GM23338 (cell line): Measurements from ENCODE around the gene PROB1. TPM values are rescaled to one million over a fixed set of nuclear protein-coding genes. Genes with fewer than 3 reads are reported as not detected.

Experiments used
- ATAC-seq: fragments of 200-7000 bp; cut with Tn5 transposase; 3 replicates; pipeline ENCODE4 v1.9.1; 2020
- DNase-seq: peaks from one replicate; pipeline ENCODE4 v3.0.0-alpha.2; 2015; ENCODE audit warnings: low spot score
- H2AFZ ChIP-seq: fragments of 200-600 bp; sonication (generic); 2 replicates; pipeline ENCODE4 v1.8.0; 2016; ENCODE audit warnings: antibody characterized with exemption, mild to moderate bottlenecking, moderate library complexity
- H3F3A ChIP-seq: fragments of 200-600 bp; sonication (generic); replicated peaks from 2 replicates; pipeline ENCODE4 v1.8.0; 2017; ENCODE audit warnings: antibody characterized with exemption, mixed run types, low read depth
- H3K27ac ChIP-seq: fragments of 200-600 bp; sonication (generic); 2 replicates; pipeline ENCODE4 v1.6.1; 2016; ENCODE audit warnings: low read depth
- H3K27me3 ChIP-seq: fragments of 200-600 bp; sonication (generic); 2 replicates; pipeline ENCODE4 v1.8.0; 2016; ENCODE audit warnings: mild to moderate bottlenecking, mixed run types, moderate library complexity; ENCODE audit not compliant: insufficient read depth
- H3K36me3 ChIP-seq: fragments of 200-600 bp; sonication (generic); 2 replicates; pipeline ENCODE4 v1.8.0; 2016; ENCODE audit warnings: mild to moderate bottlenecking; ENCODE audit not compliant: insufficient read depth
- H3K4me1 ChIP-seq: fragments of 200-600 bp; sonication (generic); 2 replicates; pipeline ENCODE4 v1.8.0; 2016; ENCODE audit warnings: mild to moderate bottlenecking, moderate library complexity; ENCODE audit not compliant: insufficient read depth
- H3K4me2 ChIP-seq: fragments of 200-600 bp; sonication (generic); 2 replicates; pipeline ENCODE4 v1.7.1; 2017; ENCODE audit warnings: mixed run types
- H3K4me3 ChIP-seq: fragments of 200-600 bp; sonication (generic); 2 replicates; pipeline ENCODE4 v1.6.1; 2016; ENCODE audit warnings: mixed run types
- H3K79me2 ChIP-seq: fragments of 200-600 bp; sonication (generic); replicated peaks from 2 replicates; pipeline ENCODE4 v1.8.0; 2017; ENCODE audit warnings: mild to moderate bottlenecking; ENCODE audit not compliant: insufficient read depth
- H3K9me2 ChIP-seq: fragments of 200-600 bp; sonication (generic); 2 replicates; pipeline ENCODE4 v1.8.0; 2017; ENCODE audit not compliant: insufficient read depth
- H4K20me1 ChIP-seq: fragments of 200-600 bp; sonication (generic); replicated peaks from 2 replicates; pipeline ENCODE4 v1.8.0; 2017; ENCODE audit warnings: mild to moderate bottlenecking; ENCODE audit not compliant: insufficient read depth
- H3K27ac Mint-ChIP-seq: 2 replicates; pipeline ENCODE4 v1.8.0; 2020; ENCODE audit warnings: inconsistent platforms, mild to moderate bottlenecking, moderate library complexity, mixed read lengths
- H3K27me3 Mint-ChIP-seq: 3 replicates; pipeline ENCODE4 v1.8.0; 2022; ENCODE audit warnings: low read depth, mild to moderate bottlenecking, moderate library complexity, mixed read lengths, inconsistent platforms; ENCODE audit not compliant: insufficient read depth, poor library complexity
- H3K36me3 Mint-ChIP-seq: 3 replicates; pipeline ENCODE4 v1.8.0; 2021; ENCODE audit warnings: low read depth, mild to moderate bottlenecking, inconsistent platforms, moderate library complexity, mixed read lengths
- H3K4me1 Mint-ChIP-seq: 3 replicates; pipeline ENCODE4 v1.8.0; 2020; ENCODE audit warnings: mild to moderate bottlenecking, inconsistent platforms, mixed read lengths
- H3K4me3 Mint-ChIP-seq: 3 replicates; pipeline ENCODE4 v1.8.0; 2021; ENCODE audit warnings: moderate library complexity, mild to moderate bottlenecking, inconsistent platforms, mixed read lengths
- H3K9me3 Mint-ChIP-seq: 3 replicates; pipeline ENCODE4 v1.8.0; 2020; ENCODE audit warnings: moderate library complexity, mild to moderate bottlenecking, inconsistent platforms, mixed read lengths
- CREB1 ChIP-seq: fragments of 250-450 bp; sonication (Bioruptor Pico); IDR thresholded peaks from 2 replicates; pipeline ENCODE4 v1.5.0; 2020; ENCODE audit warnings: low read depth, mild to moderate bottlenecking, moderate library complexity
- CTCF ChIP-seq, 2 experiments: fragments of 200-600 bp in 1 of 2; sonication (generic) in 1 of 2; conservative IDR thresholded peaks; 2 replicates each; pipeline versions ENCODE4 v1.5.1 to v1.6.1; 2016 to 2017; ENCODE audit warnings: antibody characterized with exemption in 2 of 2, low read depth in 2 of 2, mild to moderate bottlenecking in 2 of 2, moderate library complexity in 1 of 2
- ETS1 ChIP-seq: IDR thresholded peaks from 2 replicates; pipeline ENCODE4 v1.6.1; 2016; ENCODE audit warnings: antibody characterized with exemption
- EZH2 ChIP-seq: fragments of 200-600 bp; sonication (generic); IDR thresholded peaks from one replicate; pipeline ENCODE4 v1.8.0; 2017; ENCODE audit warnings: antibody characterized with exemption, mild to moderate bottlenecking, low read depth; ENCODE audit not compliant: unreplicated experiment
- EZH2phosphoT487 ChIP-seq: fragments of 200-600 bp; sonication (generic); IDR thresholded peaks from one replicate; pipeline ENCODE4 v1.8.1; 2018; ENCODE audit warnings: antibody characterized with exemption; ENCODE audit not compliant: unreplicated experiment
- JUNB ChIP-seq: IDR thresholded peaks from one replicate; pipeline ENCODE4 v1.6.1; 2016; ENCODE audit warnings: antibody characterized with exemption; ENCODE audit not compliant: unreplicated experiment
- NANOG ChIP-seq: IDR thresholded peaks from 2 replicates; pipeline ENCODE4 v1.6.1; 2016; ENCODE audit warnings: antibody characterized with exemption, borderline replicate concordance
- POLR2AphosphoS5 ChIP-seq: IDR thresholded peaks from 2 replicates; pipeline ENCODE4 v1.6.1; 2016; ENCODE audit warnings: antibody characterized with exemption, low read depth
- REST ChIP-seq: IDR thresholded peaks from one replicate; pipeline ENCODE4 v1.6.1; 2018; ENCODE audit warnings: antibody characterized with exemption; ENCODE audit not compliant: unreplicated experiment
- STAT1 ChIP-seq: IDR thresholded peaks from one replicate; pipeline ENCODE4 v1.6.1; 2016; ENCODE audit warnings: antibody characterized with exemption; ENCODE audit not compliant: unreplicated experiment
- ZNF114 ChIP-seq: fragments of 250-450 bp; sonication (Bioruptor Pico); IDR thresholded peaks from 2 replicates; pipeline ENCODE4 v1.5.0; 2020; ENCODE audit warnings: mild to moderate bottlenecking, moderate library complexity
- ZNF331 ChIP-seq: fragments of 250-450 bp; sonication (Bioruptor Pico); IDR thresholded peaks from 2 replicates; pipeline ENCODE4 v1.5.0; 2020; ENCODE audit warnings: low read depth, mild to moderate bottlenecking, moderate library complexity
- ZNF462 ChIP-seq: fragments of 250-450 bp; sonication (Bioruptor Pico); IDR thresholded peaks from 2 replicates; pipeline ENCODE4 v1.5.0; 2020; ENCODE audit warnings: mild to moderate bottlenecking, moderate library complexity
- polyA plus RNA-seq: library from polyadenylated mRNA; unstranded; fragments of >200 nt; fragmentation: Nextera tagmentation; extraction: Ambion mirVana; gene quantifications from 2 replicates; pipeline ENCODE4 v1.2.1, GENCODE V29; 2016
- total RNA-seq: library from RNA; depleted of rRNA; stranded (reverse); fragments of >200 nt; shearing (Covaris generic); gene quantifications from 2 replicates; pipeline ENCODE4 v1.2.3, GENCODE V29; 2014

The PROB1 gene
- total and polyA plus RNA-seq, 2 experiments from 2014 or later, result 0.73 to 2.7 TPM

DNA sequence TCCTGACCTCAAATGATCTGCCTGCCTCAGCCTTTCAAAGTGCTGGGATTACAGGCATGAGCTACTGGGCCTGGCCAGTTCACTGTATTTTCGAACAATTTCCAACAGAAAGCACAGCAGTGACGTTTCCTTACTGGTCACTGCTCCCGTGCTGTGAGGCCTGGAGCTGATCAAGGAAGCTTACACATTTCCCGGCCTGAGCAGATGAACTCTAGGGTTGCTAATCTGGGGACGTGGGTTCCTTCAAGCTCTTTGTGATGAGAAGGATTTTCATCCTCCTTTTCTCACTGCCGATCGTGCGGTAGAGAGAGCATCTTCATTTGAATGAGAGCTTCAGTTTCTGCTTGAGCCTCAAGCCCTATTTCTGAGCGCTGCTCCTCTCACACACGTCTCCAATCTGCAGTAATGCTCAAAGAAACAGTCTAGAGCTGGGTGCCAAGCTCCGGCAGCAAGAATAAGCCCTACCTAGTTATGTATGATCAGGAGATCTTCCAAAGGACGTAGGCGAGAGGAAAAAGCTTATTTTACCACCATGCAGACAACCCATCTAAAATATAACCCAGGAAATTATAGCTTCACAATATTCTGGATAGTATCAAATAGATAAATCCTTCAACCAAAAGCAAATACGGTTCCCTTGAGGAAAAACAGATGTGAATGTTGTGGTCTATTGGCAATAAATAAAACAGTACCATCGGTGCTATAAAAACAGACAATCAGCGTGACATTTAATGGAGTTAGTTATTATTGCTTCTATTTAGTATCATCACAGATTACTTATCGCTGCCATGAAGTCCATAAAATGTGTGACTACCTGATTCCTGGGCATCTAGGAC is 16.3 kb upstream of the PROB1 start:
- no peak overlapping the region for H2AFZ ChIP-seq
- ATAC-seq (no peak), DNase-seq (no peak)
- no peaks in the 10 kb centered on the region for H3K9me2 ChIP-seq
- no peaks in the 10 kb centered on the region for H3K36me3 ChIP-seq
- TF ChIP-seq EZH2phosphoT487 (no peak), ZNF114 (CRISPR knock-in tag) (no peak), POLR2AphosphoS5 (no peak), EZH2 (no peak), ZNF331 (CRISPR knock-in tag) (no peak), STAT1 (no peak), JUNB (no peak), ZNF462 (CRISPR knock-in tag) (no peak), NANOG (no peak), CTCF (conservative IDR thresholded peaks at IDR 0.05; ENCODE audit: low read depth in 2 of 2) (no peak), ETS1 (no peak), CREB1 (CRISPR knock-in tag) (no peak), REST (no peak)
- no peaks in the 10 kb centered on the region for H3K79me2 ChIP-seq
- no peaks in the 10 kb centered on the region; the same call in 2 of the 3 replicates for H3K36me3 Mint-ChIP-seq
- H3K4me1 ChIP-seq, result no peaks in the 10 kb centered on the region
- H3K27me3 Mint-ChIP-seq, result peaks cover 1% of the 10 kb centered on the region
- H3K4me3 ChIP-seq, result no peak overlapping the region
- H3K27me3 ChIP-seq, result no peaks in the 10 kb centered on the region
- H3K27ac Mint-ChIP-seq, result no peak overlapping the region
- no peak overlapping the region for H3K4me2 ChIP-seq
- H3K4me3 Mint-ChIP-seq, result no peak overlapping the region
- H3K27ac ChIP-seq, result no peak overlapping the region
- no peaks in the 10 kb centered on the region; the same call in 1 of the 2 replicates for H3F3A ChIP-seq
- no peaks in the 10 kb centered on the region for H4K20me1 ChIP-seq
- no peaks in the 10 kb centered on the region for H3K9me3 Mint-ChIP-seq
- H3K4me1 Mint-ChIP-seq, result no peaks in the 10 kb centered on the region
